Measurements from ENCODE around the gene NPC1. TPM values are rescaled to one million over a fixed set of nuclear protein-coding genes. Genes with fewer than 3 reads are reported as not detected.

The NPC1 gene
- total and polyA plus RNA-seq, 2 donors (not counting 3 experiments of a cell fraction or from before 2014, with no cell fraction given): 40.6 to 45.2 TPM

DNA sequence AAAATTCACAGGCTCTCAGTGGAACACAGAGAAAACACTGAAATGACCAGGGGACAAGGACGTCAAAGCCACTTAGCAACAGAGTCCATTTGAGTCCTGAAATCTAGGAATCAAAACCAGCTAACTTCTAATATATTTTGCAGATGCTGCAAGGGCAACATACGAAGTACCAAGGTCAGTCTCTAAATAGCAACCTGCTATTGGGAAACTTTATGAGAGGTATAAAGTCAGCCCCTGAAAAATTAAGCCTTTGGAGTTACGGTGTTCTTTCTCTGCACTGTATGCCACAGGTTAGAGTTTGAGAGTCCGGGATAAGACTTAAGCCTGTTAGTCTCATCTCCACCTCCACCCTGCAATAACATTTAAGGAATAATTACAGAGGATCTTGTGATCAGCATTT, 13.3 kb downstream of the NPC1 start:
- no TSS peak for BruUV-seq (replicated peaks)
- CTCF ChIA-PET: interaction anchor here (1.1 kb wide), 1 partner anchor 13 kb away, joined by 3 read pairs; no protein-coding TSS in a partner anchor
- no peak for FAIRE-seq

More for the DNA sequence above, 13.3 kb downstream of the NPC1 start:
- no peak for DNase-seq (ENCODE audit: low read depth, low spot score)
- H3K9me1 ChIP-seq (replicated peaks; ENCODE audit: control insufficient read depth, extremely low read depth, insufficient read depth, low read length): no peaks in the 10 kb centered on the region
- peaks cover 0 to 8% of the 10 kb centered on the region in 2 experiments for H3K36me3 ChIP-seq (ENCODE audit: control insufficient read depth in 2 of 2, extremely low read depth in 1 of 2, insufficient read depth in 2 of 2, low read length in 2 of 2)
- no peak overlapping the region for H2AFZ ChIP-seq (ENCODE audit: low read depth, low read length)
- H3K4me1 ChIP-seq (ENCODE audit: control insufficient read depth, extremely low read depth, insufficient read depth, low read length): peaks cover 12% of the 10 kb centered on the region
- no peak overlapping the region for H3K27ac ChIP-seq (ENCODE audit: insufficient read depth, low read depth, low read length)
- H3K9me3 ChIP-seq (replicated peaks; ENCODE audit: control insufficient read depth, insufficient read depth, low read length): no peaks in the 10 kb centered on the region
- H3K4me2 ChIP-seq (ENCODE audit: insufficient read depth, low read length): no peak overlapping the region
- intact Hi-C loops (cut with micrococcal nuclease) (no loop called here), dilution Hi-C loops (cut with MboI; ENCODE audit: extremely low pct_ligation_motif_present, low sequenced_read_pairs) (no loop called here)
- peaks cover 22% of the 10 kb centered on the region for H3K79me2 ChIP-seq (ENCODE audit: control insufficient read depth, insufficient read depth, low read length)
- no peak overlapping the region for H3K4me3 ChIP-seq (replicated peaks in 1 of 3; ENCODE audit: insufficient read depth in 1 of 3, low read depth in 1 of 3, low read length in 3 of 3)
- no peaks in the 10 kb centered on the region for H3K27me3 ChIP-seq (ENCODE audit: control insufficient read depth in 2 of 2, insufficient read depth in 2 of 2, low read length in 2 of 2)
- H4K20me1 ChIP-seq (replicated peaks; ENCODE audit: control insufficient read depth, extremely low read depth, insufficient read depth, low read length): no peaks in the 10 kb centered on the region
- no peak for TF ChIP-seq MYC (IDR thresholded peaks at IDR 0.05; ENCODE audit: low read depth, low read length)
- TF ChIP-seq, protein P1, sequence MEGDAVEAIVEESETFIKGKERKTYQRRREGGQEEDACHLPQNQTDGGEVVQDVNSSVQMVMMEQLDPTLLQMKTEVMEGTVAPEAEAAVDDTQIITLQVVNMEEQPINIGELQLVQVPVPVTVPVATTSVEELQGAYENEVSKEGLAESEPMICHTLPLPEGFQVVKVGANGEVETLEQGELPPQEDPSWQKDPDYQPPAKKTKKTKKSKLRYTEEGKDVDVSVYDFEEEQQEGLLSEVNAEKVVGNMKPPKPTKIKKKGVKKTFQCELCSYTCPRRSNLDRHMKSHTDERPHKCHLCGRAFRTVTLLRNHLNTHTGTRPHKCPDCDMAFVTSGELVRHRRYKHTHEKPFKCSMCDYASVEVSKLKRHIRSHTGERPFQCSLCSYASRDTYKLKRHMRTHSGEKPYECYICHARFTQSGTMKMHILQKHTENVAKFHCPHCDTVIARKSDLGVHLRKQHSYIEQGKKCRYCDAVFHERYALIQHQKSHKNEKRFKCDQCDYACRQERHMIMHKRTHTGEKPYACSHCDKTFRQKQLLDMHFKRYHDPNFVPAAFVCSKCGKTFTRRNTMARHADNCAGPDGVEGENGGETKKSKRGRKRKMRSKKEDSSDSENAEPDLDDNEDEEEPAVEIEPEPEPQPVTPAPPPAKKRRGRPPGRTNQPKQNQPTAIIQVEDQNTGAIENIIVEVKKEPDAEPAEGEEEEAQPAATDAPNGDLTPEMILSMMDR (IDR thresholded peaks at IDR 0.05; ENCODE audit: extremely low read depth in 1 of 2, insufficient read depth in 1 of 2, low read depth in 1 of 2, low read length in 2 of 2): no peak
- no peak for TF ChIP-seq EZH2 (IDR thresholded peaks at IDR 0.05; ENCODE audit: borderline replicate concordance, low read depth, low read length, severe bottlenecking)
- TF ChIP-seq FOS (IDR thresholded peaks at IDR 0.05; ENCODE audit: borderline replicate concordance, insufficient read depth, low read length): no peak
- no peak for TF ChIP-seq POLR2A (IDR thresholded peaks at IDR 0.05; ENCODE audit: low read depth, low read length)
- TF ChIP-seq, protein P2, sequence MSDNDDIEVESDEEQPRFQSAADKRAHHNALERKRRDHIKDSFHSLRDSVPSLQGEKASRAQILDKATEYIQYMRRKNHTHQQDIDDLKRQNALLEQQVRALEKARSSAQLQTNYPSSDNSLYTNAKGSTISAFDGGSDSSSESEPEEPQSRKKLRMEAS (IDR thresholded peaks at IDR 0.05; ENCODE audit: insufficient read depth, insufficient read length): no peak
- TF ChIP-seq JUN (IDR thresholded peaks at IDR 0.05; ENCODE audit: borderline replicate concordance, insufficient read depth, insufficient read length, low read depth): no peak
- TF ChIP-seq GATA2 (IDR thresholded peaks at IDR 0.05; ENCODE audit: insufficient read depth, insufficient read length, low read depth, low read length): no peak
- TF ChIP-seq POLR2AphosphoS5 (IDR thresholded peaks at IDR 0.05; ENCODE audit: insufficient read depth, low read depth, low read length): no peak
- no peak overlapping the region for H3K9ac ChIP-seq (replicated peaks; ENCODE audit: extremely low read depth, insufficient read depth, low read length)
- POLR2A ChIA-PET: no interaction called here

All from endothelial cell of umbilical vein (primary cell).